NCI-H748 treated with DMSO at 0.1 percent for 48 hours (cell line): Measurements from ENCODE around the gene PUM1.
"Not testable (repeated sequence)": the region's sequence is repeated elsewhere in the genome, so short reads cannot be mapped to it uniquely, and the experiment has no call there.

Experiments used
- DNase-seq: peaks from one replicate; lab custom pipeline; 2025; lab: John Stamatoyannopoulos, UW

PUM1 gene

DNA sequence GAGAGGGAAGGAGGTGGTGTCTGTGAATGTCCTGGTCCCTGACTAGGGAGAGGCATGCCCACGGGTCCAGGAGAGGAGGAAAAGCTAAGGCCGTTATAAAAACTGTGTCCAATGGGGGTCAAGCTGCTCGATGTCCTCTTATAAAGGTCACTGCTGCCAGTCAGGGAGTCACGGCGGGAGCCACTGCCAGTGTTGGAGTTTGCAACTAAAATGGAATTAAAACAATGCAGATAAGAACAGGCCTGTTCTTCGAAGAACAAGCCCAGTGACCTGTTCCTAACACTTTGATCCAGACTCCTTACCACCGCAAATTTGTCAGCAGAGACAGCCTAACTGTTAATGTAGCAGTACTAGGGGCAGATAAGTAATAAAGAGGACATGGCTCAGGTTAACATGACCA, 100.8 kb downstream of the PUM1 start:
- DNase-seq: no peak

DNA sequence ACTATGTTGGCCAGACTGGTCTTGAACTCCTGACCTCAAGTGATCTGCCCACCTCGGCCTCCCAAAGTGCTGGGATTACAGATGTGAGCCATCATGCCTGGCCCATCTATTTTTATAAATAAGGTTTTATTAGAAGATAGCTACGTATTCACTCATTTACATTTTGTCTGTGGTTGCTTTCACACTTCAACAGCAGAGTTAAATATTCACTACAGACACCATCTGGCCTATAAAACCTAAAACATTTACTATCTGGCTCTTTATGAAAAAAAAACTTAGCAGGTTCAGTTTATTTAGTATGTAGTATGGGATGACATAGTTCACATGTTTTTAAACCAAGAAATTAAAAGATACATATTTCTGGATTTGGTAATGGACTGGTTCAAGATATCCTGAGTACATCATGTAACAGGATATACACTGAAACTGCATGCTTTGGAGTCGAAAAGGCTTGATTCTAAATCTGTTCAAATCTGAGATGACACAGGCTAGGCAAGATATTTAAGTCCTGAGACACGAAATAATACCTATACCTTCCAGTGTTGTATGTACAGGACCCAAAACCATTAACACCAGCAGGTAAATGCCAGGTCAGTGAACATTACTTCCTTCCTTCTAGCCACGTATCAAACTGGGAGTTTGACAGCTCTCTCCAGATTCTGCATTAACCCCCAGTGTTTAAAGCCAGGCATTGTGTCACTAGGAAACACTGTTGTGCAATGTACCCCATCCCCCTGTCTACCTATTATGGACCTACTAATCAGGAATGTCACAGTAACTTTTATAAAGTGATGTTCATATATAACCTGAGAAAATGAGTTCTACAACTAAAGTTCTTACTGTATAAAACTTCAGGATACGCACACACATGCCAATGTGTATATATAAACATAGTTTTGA, 102.7 kb downstream of the PUM1 start:
- DNase-seq: no peak

GRCh38 chr1:30957560-30958222, 107.8 kb downstream of the PUM1 start:
- no peak for DNase-seq

- no peak for DNase-seq
Observed at GRCh38 chr1:30955448-30956015, 110.0 kb downstream of the PUM1 start.

DNA sequence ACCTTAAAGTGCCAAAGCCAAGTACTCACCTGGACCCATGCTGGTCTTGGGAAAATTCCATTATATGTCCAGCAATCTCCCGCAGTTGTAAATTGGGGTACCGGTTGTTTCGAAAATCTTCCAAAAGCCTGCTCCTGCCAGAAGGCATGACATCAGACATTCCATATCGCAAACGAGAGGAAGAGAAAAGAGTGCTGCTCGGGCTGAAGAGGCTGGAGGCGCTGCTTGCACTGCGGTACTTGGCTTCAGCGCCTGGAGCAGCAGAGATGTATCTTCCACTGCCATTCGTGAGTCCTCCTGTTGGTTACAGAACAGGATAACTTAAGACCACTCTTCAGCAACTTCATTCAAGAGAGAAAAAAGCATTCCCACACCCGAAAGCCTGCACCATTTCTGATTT, 111.8 kb downstream of the PUM1 start:
- no peak for DNase-seq

DNA sequence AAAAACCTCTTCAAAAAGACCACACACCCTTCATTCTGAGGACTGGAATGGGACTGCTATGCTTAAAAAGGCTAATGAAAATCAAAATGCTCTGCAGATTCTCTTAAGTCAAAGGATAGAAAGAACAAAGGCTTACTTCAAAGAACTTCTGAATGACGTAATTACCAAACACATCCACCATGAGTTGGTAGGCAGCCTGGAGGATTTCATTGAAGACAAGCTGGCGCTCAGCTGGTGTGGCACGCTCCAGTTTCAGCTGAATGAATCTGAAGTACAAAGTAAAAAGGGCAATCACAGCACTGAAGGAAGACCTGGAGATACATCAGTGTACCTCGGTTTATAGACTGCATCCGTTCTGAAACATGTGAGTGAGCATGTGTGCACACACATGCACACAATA, 113.4 kb downstream of the PUM1 start:
- no peak for DNase-seq

DNA sequence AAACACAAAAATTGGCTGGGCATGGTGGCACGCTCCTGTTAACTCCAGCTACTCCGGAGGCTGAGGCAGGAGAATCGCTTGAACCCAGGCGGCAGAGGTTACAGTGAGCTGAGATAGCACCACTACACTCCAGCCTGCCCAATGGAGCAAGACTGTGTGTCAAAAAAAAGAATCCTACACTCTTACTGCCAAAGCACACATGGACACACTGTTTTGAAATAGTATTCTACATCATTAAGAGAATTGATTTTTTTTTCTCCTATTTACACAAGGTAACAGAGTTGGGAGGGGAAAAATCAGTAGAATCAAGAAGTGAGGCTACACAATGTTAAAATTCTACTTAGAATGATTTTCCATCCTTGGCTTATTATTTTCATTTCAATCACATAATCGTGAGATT, 114.8 kb downstream of the PUM1 start:
- DNase-seq: no peak

GRCh38 chr1:30950053-30950452, 115.5 kb downstream of the PUM1 start:
- no peak for DNase-seq

DNA sequence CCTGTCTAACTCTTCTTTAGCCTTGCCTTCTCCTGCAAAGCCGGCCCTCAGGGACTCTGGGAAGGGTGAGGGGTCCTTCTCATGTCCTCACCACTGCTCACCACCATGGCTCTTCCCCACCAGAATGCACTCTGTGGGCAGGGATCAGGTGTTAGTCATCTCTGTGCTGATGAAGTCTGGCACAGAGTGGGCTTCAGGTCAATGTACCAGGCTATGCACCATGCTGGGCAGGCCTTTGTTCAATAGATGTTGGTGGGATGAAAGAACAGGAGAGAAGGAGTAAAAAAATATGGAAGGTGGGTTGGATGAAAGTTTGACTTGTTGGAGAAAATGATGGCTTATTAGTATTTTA, 116.1 kb downstream of the PUM1 start:
- not testable (repeated sequence) for DNase-seq

- not testable (repeated sequence) for DNase-seq
Observed at GRCh38 chr1:30948813-30949486, 116.6 kb downstream of the PUM1 start.

GRCh38 chr1:30948278-30948677, 117.2 kb downstream of the PUM1 start:
- no peak for DNase-seq

DNA sequence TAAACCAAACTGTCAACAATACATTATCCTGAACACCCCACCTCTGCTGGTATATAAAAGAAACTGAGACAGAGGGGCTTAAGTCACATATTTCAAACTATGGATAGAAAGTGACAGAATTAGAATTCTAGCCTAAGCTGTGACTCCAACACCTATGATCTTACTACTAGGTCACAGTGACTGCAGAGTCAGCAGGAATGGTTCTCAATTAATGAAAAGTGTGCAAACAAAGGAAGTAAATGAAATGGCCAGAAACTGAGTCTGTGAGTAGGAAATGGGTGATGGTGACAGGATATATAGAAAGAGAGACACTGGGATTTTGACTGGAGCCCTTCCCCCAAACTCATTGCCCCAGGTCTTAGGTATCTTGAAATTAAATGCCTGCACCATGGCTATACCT, 118.3 kb downstream of the PUM1 start:
- no peak for DNase-seq

DNA sequence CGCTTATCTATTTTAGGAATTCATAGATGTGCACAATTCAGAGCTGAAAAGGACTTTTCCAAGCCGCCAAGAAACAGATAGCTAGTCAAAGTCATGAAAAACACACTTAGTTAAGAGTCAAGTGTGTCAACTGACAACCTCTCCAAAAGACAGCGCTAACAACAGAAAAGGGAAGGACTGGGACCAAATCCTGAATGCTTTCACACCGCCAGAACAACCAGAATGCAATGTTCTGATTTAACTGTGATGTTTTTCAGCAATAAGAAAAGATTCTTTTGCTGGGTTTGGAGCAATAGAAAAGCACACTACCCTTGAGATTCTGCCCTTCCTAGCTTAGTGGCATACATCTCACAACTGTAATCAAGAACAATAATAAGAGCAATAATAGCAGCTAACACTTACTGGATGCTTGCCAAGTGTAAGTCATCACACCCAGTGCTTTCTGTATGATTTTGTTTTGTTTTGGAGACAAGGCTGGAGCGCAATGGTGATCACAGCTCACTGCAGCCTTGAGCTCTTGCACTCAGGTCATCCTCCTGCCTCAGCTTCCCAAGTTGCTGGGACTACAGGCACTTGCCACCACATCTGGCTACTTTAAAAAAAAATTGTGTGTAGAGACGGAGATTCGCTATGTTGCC, 123.1 kb downstream of the PUM1 start:
- DNase-seq: peak; percentile 41

DNA sequence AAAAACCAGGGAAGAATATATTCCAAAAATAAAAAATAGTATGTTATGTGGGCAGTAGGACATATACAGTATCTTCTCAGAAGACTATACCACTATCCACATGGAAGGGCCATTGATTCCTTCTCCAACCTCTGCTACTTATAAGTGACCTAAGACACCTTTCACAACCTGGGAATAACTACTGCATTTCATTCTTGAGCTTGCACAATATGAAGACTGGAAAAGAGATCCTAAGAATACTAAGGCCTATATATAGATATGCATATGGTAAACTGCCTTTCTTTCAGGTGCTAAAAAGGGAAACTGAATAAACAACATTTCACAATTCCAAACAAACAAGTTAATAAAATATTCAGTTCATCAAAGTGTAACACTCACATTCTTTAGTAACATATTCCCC, 125.0 kb downstream of the PUM1 start:
- DNase-seq: no peak

- DNase-seq: no peak
Observed at GRCh38 chr1:30936541-30937171, 128.9 kb downstream of the PUM1 start.

GRCh38 chr1:30935758-30936157, 129.8 kb downstream of the PUM1 start:
- DNase-seq: not testable (repeated sequence)

- DNase-seq: no peak
Observed at GRCh38 chr1:30934613-30935012, 130.9 kb downstream of the PUM1 start.

DNA sequence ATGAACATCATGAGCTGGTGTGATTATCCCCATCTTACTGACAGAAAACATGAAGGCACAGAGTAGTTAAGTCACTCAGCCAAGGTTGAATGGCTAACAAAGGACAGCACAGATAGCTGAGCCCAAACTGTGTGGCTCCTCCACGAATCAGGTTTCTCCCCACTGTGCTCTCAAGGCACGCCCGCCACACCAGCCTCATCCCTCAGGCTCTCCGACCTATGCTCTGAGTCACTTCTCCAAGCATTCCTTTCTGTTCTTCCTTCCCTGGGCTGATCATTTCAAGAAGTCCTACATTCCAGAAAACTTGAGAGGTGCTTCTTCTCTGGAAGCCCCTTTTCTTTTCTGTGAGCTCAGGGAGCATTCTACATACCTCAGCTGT, 131.7 kb downstream of the PUM1 start:
- no peak for DNase-seq

GRCh38 chr1:30930631-30931173, 134.8 kb downstream of the PUM1 start:
- no peak for DNase-seq

DNA sequence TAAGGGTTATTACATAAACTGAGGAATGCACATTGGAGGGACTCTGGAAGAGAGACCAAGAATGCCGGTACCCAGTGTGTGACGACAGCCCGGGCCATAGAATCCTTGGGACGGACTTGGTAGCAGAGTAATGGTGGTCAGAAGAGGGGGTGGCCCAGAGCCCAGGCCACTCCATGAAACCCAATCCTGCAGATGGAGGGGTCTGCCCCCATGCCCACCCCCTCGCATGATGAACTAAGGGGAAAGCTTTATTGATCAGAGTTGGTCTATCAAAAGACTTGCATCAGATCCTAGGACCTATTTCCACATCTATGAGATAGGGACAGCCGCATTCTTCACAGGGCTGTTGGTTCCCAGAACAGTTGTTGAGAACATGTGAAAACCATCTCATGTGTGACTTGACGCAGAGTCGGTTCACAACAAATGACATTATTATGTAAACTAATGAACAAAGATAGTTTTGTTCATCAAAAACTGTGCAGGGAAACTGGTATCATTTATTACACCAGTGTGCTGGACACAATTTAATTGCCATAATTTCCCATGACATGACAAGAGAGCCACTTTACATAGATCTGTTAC, 135.5 kb downstream of the PUM1 start:
- no peak for DNase-seq
